Measurements from ENCODE around the gene ANKRD6. TPM values are rescaled to one million over a fixed set of nuclear protein-coding genes. Genes with fewer than 3 reads are reported as not detected.

Gene ANKRD6
- total and polyA plus RNA-seq, 3 donors from 2014 or later, result 20.9 to 52.8 (median 29.8) TPM

DNA sequence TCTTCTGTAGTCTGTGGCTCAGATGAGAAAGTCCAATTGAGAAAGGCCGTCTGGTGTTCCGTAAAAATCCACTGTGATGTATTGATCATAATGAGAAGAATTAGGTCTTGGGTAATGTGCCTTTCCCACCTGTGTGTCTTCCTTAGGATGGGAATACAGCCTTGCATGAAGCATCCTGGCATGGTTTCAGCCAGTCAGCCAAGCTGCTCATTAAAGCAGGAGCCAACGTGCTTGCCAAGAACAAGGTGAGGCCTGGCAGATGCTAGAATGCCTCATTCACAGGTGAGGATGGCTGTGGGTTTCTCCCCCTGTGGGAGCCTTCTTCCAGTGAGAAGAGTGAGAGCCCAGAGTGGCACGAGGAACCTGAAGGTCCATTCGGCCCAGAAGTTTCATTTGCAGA is 172.9 kb downstream of the ANKRD6 start:
- Histone ChIP-seq H3K4me1 (no peaks in the 10 kb centered on the region), H3K4me3 (no peak overlapping the region), H3K9me3 (no peaks in the 10 kb centered on the region), H3K36me3 (ENCODE audit: low read depth, missing control alignments) (no peaks in the 10 kb centered on the region), H3K27ac (no peak overlapping the region), H3K27me3 (no peaks in the 10 kb centered on the region)
- TF ChIP-seq, protein P1, sequence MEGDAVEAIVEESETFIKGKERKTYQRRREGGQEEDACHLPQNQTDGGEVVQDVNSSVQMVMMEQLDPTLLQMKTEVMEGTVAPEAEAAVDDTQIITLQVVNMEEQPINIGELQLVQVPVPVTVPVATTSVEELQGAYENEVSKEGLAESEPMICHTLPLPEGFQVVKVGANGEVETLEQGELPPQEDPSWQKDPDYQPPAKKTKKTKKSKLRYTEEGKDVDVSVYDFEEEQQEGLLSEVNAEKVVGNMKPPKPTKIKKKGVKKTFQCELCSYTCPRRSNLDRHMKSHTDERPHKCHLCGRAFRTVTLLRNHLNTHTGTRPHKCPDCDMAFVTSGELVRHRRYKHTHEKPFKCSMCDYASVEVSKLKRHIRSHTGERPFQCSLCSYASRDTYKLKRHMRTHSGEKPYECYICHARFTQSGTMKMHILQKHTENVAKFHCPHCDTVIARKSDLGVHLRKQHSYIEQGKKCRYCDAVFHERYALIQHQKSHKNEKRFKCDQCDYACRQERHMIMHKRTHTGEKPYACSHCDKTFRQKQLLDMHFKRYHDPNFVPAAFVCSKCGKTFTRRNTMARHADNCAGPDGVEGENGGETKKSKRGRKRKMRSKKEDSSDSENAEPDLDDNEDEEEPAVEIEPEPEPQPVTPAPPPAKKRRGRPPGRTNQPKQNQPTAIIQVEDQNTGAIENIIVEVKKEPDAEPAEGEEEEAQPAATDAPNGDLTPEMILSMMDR (IDR thresholded peaks at IDR 0.05), result no peak
- TF ChIP-seq POLR2A (IDR thresholded peaks at IDR 0.05), result no peak
- 89 to 93% methylated on average over 5 of the region's 5 CpGs for WGBS, 2 donors
- intact Hi-C loops (cut with DNase I; ENCODE audit: low total_unique reads), result no loop called here
- no peak for DNase-seq

DNA sequence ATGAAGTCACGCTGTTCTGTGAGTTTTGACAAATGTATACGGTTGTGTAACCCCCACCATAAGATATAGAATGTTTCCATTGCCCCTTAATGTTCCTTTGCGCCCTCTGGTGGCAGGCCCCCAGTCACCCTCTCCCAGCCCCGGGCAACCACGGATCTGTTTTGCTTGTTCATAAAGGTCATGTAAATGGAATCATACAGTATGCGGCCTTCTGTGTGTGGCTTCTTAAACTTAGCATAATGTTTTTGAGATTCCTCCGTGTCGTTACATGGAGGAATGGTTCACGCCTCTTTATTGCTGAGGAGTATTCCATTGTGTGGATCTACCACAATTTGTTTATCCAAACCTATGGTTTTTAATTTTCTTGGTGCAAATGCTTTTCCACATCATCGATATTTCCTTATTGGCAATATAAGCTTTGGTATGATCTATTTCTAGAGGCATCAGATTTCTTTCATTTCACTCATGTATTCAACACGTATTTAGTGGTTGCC is 177.2 kb downstream of the ANKRD6 start:
- no peak overlapping the region for H3K27ac ChIP-seq
- no peak overlapping the region for H3K4me3 ChIP-seq
- intact Hi-C loops (cut with DNase I; ENCODE audit: low total_unique reads), result loop anchor here (10.0 kb wide), 1 partner anchor 175 kb away; the partner anchor contains the start of gene ANKRD6
- WGBS, 2 donors, result 77 to 78% methylated on average over 11 of the region's 11 CpGs
- no peaks in the 10 kb centered on the region for H3K9me3 ChIP-seq
- H3K36me3 ChIP-seq (ENCODE audit: low read depth, missing control alignments), result no peaks in the 10 kb centered on the region
- H3K27me3 ChIP-seq, result no peaks in the 10 kb centered on the region
- H3K4me1 ChIP-seq, result no peaks in the 10 kb centered on the region
- peak; percentile 68 for DNase-seq
- no peak for TF ChIP-seq POLR2A (IDR thresholded peaks at IDR 0.05)
- TF ChIP-seq, protein P1 (IDR thresholded peaks at IDR 0.05), result peak; percentile 33 to 68 (median 36)

DNA sequence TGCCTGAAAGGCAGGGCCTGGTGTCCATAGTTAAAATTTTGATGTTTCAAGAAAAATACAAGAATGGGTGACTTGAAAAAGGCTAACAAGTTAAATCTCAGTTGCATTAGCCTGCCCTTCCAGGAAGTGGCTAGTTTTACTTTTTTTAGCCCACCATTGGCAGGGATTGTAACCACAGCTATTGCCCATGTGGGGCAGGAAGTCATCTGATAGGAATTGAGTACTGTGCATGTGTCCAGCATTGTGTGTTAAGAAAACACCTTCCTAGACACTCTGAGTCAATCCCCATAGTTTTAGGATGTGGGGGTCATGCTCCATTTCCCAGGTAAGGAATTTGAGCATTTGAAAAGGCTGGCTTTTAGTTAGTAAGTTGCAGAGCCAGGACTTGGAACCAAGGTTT is 178.7 kb downstream of the ANKRD6 start:
- TF ChIP-seq, protein P1 (IDR thresholded peaks at IDR 0.05), result no peak
- TF ChIP-seq POLR2A (IDR thresholded peaks at IDR 0.05), result no peak
- no peak for DNase-seq
- H3K4me3 ChIP-seq, result no peak overlapping the region
- H3K9me3 ChIP-seq, result no peaks in the 10 kb centered on the region
- no peak overlapping the region for H3K27ac ChIP-seq
- intact Hi-C loops (cut with DNase I; ENCODE audit: low total_unique reads), result loop anchor here (10.0 kb wide), 1 partner anchor 177 kb away; the partner anchor contains the start of gene ANKRD6
- H3K27me3 ChIP-seq, result no peaks in the 10 kb centered on the region
- H3K4me1 ChIP-seq, result no peaks in the 10 kb centered on the region
- H3K36me3 ChIP-seq (ENCODE audit: low read depth, missing control alignments), result no peaks in the 10 kb centered on the region

DNA sequence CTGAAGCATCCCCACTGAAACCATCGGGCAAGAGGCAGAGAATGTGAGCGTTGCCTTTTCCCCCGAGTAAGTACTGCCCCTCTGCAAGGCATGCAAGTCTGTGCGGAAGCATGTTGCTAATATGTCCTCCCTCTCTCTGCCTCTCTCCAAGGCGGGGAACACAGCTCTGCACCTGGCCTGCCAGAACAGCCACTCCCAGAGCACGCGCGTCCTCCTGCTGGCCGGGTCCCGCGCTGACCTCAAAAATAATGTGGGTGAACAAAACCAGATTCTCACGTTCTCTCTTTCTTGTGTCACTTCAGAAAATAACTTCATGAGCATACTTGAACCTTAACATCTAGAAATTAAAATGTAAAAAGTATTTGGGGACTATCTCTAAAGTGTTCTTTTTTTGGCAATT is 179.2 kb downstream of the ANKRD6 start:
- 85 to 91% methylated on average over 12 of the region's 12 CpGs for WGBS, 2 donors
- Histone ChIP-seq H3K4me3 (no peak overlapping the region), H3K36me3 (ENCODE audit: low read depth, missing control alignments) (no peaks in the 10 kb centered on the region), H3K9me3 (no peaks in the 10 kb centered on the region), H3K27me3 (no peaks in the 10 kb centered on the region), H3K27ac (no peak overlapping the region), H3K4me1 (no peaks in the 10 kb centered on the region)
- no peak for DNase-seq
- intact Hi-C loops (cut with DNase I; ENCODE audit: low total_unique reads), result loop anchor here (10.0 kb wide), 1 partner anchor 177 kb away; the partner anchor contains the start of gene ANKRD6
- TF ChIP-seq, protein P1 (IDR thresholded peaks at IDR 0.05), result no peak
- TF ChIP-seq POLR2A (IDR thresholded peaks at IDR 0.05), result no peak

DNA sequence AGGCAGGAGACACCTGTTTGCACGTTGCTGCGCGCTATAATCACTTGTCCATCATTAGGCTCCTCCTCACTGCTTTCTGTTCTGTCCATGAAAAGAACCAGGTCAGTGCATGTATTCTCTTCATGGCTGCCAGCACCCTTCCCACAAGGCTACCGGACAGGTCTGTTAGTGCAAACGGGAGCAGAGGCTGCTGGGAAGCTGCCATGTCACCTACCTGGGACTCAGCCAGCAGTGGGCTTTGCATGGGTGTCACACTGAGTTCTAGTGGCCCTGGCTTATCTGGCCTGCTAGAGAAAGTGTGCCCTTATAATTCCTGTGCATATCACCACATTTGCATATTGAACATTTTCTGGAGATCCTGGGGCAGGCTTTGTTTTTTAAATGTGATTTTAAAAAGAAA is 180.8 kb downstream of the ANKRD6 start:
- DNase-seq, result no peak
- Histone ChIP-seq H3K4me1 (no peaks in the 10 kb centered on the region), H3K9me3 (no peaks in the 10 kb centered on the region), H3K4me3 (no peak overlapping the region), H3K36me3 (ENCODE audit: low read depth, missing control alignments) (no peaks in the 10 kb centered on the region), H3K27ac (no peak overlapping the region), H3K27me3 (no peaks in the 10 kb centered on the region)
- WGBS, 2 donors, result 79 to 80% methylated on average over 5 of the region's 5 CpGs
- TF ChIP-seq, protein P1 (IDR thresholded peaks at IDR 0.05), result no peak
- no peak for TF ChIP-seq POLR2A (IDR thresholded peaks at IDR 0.05)
- intact Hi-C loops (cut with DNase I; ENCODE audit: low total_unique reads), result loop anchor here (10.0 kb wide), 1 partner anchor 179 kb away; the partner anchor contains the start of gene ANKRD6
